M059J (cell line): Measurements from ENCODE around the gene KRTAP6-2. TPM values are rescaled to one million over a fixed set of nuclear protein-coding genes. Genes with fewer than 3 reads are reported as not detected.

Experiments used
- DNase-seq: peaks from one replicate; pipeline ENCODE4 v3.0.0-alpha.2; 2012; ENCODE audit warnings: low read depth
- total RNA-seq: library from RNA; depleted of rRNA; stranded (reverse); fragments of >200 nt; shearing (Covaris generic); gene quantifications from 2 replicates; pipeline ENCODE4 v1.2.3, GENCODE V29; 2014; rRNA removed

Gene KRTAP6-2, protein sequence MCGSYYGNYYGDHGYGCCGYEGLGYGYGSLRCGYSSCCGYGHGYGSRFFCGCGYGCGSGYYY
- total RNA-seq: not detected in 2 replicates

DNA sequence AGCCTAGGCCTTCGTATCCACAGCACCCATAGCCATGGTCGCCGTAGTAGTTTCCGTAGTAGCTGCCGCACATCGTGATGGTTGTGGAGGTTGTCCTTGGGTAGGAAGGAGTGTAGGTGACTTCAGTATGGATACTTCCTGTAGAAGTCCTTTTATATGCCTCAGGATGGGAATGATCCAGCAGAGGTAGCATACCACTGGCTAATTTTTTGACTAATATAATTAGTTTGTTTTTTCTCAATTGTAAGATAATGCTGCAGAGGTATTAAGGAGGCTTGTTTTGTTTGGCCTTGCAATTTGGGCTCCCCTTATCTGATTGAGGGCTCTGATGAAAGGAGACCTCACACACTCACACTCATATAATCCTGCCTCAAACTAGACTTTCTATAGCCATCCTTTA lies at the start of gene KRTAP6-2:
KRTAP6-2 (minus strand) TSS at position 101 of the 400 bp plus-strand sequence; CDS start at position 73, 28 bp downstream.
- DNase-seq: no peak

DNA sequence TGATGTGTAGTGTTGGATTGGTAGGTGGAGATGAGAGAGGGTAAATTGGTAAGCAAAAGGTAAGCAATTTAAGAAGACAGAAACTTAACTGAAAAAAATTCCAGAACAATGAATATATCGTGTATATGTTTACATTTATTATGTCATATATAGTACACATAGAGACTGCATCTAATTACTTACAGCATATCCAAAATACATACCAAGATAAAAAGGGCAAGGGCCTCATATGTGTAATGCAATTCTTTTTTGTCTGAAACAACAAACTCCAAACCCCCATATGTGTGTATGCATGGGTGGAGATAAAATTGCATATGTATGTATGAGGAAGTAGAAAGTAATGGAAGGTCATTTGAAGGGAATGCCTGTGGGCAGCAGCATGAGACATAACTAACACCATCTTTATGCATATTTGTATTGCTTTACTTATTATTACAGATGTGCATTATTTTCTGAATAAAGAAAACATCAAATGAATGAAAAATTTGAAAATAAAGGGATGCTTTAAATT lies 48.3 kb upstream of the KRTAP6-2 start:
- no peak for DNase-seq

DNA sequence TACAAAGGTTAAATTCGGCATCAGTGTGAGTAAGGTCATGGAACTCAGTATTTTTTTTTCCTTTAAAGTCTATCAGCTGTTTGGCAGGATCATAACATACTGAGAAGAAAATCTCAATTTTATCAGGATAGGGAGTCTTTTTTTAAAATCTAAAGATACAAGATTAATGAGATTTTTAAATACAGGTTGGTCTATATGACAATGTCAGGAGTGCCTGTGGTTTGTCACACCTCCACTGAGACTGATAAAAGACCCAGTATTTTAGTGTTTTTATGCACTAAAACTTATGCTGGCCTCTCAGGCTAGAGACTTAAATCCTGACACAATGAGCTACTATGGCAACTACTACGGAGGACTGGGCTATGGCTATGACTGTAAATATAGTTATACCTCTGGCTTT lies 43.9 kb upstream of the KRTAP6-2 start, which contains the start of gene KRTAP20-3:
KRTAP20-3 (plus strand) TSS at position 301 of the 400 bp plus-strand sequence.
- DNase-seq: no peak

- no peak for DNase-seq
Observed at GRCh38 chr21:30638686-30639085, 40.0 kb upstream of the KRTAP6-2 start.

DNA sequence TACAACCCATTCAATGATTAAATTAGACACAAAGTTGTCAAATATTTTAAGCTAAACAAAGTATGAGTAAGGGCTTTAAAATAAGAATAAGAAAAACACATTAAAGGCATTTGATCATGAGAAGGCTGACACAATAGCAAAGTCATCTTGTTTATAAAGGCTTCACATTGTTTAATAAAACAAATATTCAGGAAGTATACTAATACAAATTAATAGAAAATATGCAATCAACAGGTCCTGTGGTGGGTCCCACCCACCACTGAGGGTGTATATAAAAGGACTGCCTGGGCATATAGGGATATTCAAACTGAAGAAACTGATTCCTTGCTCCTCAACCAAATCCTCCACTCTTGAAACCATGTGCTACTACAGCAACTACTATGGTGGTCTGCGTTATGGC lies 36.2 kb upstream of the KRTAP6-2 start, which contains the start of gene KRTAP20-2:
KRTAP20-2 (plus strand) TSS at position 301 of the 400 bp plus-strand sequence; CDS start at position 359, 58 bp downstream.
- no peak for DNase-seq

DNA sequence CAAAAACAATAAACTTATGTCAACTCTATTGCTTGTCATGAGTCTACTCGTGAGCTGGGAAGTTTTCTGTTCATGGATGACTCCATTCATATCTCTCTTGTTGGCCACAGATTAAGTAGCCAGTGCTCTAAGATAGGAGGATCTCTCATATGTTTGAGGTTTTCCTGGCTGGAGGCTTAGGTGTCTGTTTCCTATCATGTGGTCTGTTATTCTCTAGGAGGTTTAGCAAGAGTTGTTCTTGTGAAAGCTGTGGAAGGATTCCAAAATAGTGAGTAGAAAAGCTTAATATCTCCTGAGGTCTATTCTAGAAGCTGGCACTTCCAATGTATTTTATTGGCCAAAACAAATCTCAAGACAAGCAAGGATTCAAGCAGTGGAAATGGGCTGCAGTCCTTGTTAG lies 30.5 kb upstream of the KRTAP6-2 start:
- no peak for DNase-seq

GRCh38 chr21:30628109-30628508 lies 29.4 kb upstream of the KRTAP6-2 start:
- no peak for DNase-seq

DNA sequence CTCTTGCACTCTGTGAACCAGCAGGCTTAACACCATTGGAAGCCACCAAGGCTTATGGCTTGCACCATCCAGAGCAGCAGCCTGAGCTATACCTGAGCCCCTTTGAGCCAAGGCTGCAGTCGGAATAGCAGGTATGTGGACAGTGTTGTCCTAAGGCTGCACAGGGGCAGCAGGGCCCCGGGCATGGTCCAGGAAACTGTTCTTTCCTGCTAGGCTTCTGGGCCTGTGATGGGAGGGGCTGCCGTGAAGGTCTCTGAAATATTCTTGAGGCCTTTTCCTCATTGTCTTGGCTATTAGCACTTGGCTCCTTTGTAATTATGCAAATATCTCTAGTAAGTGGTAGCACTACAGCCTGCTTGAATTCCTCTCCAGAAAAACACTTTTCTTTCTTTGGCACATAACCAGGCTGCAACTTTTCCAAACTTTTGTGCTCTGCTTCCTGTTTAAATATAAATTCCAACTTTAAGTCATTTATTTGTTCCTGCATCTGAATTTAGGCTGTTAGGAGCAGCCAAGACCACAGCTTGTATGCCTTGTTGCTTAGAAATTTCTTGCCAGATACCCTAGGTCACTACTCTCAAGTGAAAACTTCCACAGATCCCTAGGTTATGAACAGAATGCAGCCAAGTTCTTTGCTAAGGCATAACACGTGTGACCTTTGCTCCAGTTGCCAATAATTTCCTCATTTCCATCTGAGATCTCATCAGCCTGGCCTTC lies 26.9 kb upstream of the KRTAP6-2 start:
- no peak for DNase-seq

DNA sequence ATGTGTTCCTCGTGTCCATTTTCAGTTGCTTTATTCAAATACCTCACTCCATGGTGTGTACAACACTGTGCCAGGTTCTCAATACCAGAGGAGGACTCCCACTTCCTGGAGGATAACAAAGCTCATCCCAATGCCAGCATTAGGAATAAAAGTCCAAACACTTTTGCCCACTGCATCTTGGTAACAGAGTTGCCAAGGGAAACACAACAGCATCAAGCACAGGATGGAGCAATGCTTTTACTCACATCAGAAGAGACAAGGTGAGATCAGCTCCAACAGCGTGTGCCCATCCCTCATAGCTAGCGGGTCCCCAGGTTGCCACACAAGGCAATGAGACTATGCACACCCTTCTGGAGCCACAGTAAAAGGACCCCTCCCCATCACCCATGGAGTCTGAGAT lies 24.7 kb upstream of the KRTAP6-2 start:
- DNase-seq: no peak

DNA sequence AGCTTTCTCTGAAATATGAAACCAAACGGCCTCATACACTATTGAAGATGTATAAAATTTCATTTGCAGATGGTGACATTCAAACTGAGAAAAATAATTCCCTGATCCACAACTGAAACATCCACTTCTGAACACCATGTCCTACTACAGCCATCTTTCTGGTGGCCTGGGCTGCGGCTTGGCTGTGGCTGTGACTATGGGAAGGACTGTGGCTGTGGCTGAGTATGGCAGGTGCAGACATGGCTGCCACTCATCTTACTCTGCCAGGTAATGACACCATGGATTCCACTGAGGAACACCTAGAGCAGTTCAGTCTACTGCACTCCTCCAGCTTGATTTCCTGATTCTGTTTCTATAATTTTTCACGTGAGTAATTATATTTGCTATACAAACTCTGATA lies 21.8 kb upstream of the KRTAP6-2 start, which contains the start of gene KRTAP20-4:
KRTAP20-4 (plus strand) TSS at position 106 of the 400 bp plus-strand sequence.
- DNase-seq: no peak

DNA sequence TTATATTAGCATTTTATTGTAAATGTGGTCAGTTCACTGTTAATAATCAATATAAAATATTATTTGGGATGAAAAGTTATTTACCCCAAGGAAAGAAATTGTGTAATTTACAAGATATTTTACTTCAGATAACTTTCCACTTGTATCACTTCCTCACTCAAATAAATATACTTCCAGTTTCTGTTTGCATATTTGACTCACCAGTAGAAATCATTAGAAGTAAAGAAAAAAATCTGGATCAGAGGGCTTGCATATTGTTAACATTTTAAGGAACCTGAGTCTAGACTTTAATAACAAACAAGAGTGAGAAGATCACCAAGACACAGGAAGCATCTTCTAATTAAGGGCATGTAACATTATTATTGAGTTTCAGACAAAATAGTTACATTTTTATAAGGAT lies 21.4 kb upstream of the KRTAP6-2 start:
- DNase-seq: no peak

DNA sequence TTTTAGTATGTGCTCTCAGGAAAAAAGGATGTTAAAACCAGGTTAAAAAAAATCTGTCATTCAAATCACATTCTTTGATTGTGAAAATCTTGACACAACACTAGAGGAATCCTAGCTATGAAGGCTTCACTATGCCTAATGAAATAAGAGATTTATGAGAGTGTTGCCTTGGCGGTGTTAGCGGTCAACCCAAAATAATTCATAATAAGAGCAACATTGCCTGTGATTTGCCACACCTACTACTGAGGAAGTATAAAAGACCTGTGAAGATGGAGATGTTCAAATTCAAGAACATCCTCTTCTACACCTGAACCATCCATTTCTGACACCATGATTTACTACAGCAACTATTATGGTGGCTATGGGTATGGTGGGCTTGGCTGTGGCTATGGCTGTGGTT lies 17.4 kb upstream of the KRTAP6-2 start, which contains the start of gene KRTAP20-1:
KRTAP20-1 (plus strand) TSS at position 301 of the 400 bp plus-strand sequence; CDS start at position 331, 30 bp downstream.
- no peak for DNase-seq

GRCh38 chr21:30615199-30615598 lies 16.5 kb upstream of the KRTAP6-2 start:
- DNase-seq: no peak

DNA sequence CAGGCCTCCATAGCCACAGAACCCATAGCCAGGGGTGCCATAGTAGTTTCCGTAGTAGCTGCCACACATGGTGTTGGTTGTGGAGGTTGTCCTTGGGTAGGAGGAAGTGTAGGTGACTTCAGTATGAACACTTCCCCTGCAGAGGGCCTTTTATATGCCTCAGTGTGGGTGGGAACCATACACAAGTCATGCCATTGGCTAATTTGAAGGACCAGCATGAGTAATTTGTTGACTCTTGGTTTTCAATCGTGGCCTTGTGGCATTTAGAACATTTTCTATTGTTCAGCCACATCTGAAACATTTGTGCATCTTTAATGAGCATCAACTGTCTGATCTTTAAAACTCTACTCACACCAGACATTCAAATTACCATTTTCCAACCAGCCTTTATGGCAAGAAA lies 15.1 kb upstream of the KRTAP6-2 start, which contains the start of gene KRTAP6-1:
KRTAP6-1 (minus strand) TSS at position 95 of the 400 bp plus-strand sequence; CDS start at position 69, 26 bp downstream.
- DNase-seq: no peak

GRCh38 chr21:30612132-30612531 lies 13.4 kb upstream of the KRTAP6-2 start:
- DNase-seq: no peak

- DNase-seq: no peak
Observed at GRCh38 chr21:30605968-30606367, 7.3 kb upstream of the KRTAP6-2 start.

- no peak for DNase-seq
Observed at GRCh38 chr21:30600787-30601186, 2.1 kb upstream of the KRTAP6-2 start, which contains the start of gene KRTAP22-1. TSS of gene KRTAP22-1 (plus strand) at chr21:30601087.

GRCh38 chr21:30592140-30592539 lies 6.6 kb downstream of the KRTAP6-2 start, which contains the start of gene KRTAP6-3:
TSS of gene KRTAP6-3 (plus strand) at chr21:30592440. CDS start at chr21:30592446, 6 bp downstream.
- no peak for DNase-seq

GRCh38 chr21:30590297-30590696 lies 8.4 kb downstream of the KRTAP6-2 start, which contains the start of gene KRTAP22-2:
TSS of gene KRTAP22-2 (minus strand) at chr21:30590397.
- no peak for DNase-seq

GRCh38 chr21:30582870-30583269 lies 15.8 kb downstream of the KRTAP6-2 start:
- DNase-seq: no peak

GRCh38 chr21:30580132-30580531 lies 18.6 kb downstream of the KRTAP6-2 start:
- no peak for DNase-seq

- no peak for DNase-seq
Observed at GRCh38 chr21:30579346-30579745, 19.4 kb downstream of the KRTAP6-2 start.

- DNase-seq: no peak
Observed at GRCh38 chr21:30577766-30578165, 20.9 kb downstream of the KRTAP6-2 start.
